ENCODE results near the gene OR5K2. TPM values are rescaled to one million over a fixed set of nuclear protein-coding genes. Genes with fewer than 3 reads are reported as not detected.

Gene OR5K2
- total RNA-seq, 1 experiment from 2014 or later, result not detected

DNA sequence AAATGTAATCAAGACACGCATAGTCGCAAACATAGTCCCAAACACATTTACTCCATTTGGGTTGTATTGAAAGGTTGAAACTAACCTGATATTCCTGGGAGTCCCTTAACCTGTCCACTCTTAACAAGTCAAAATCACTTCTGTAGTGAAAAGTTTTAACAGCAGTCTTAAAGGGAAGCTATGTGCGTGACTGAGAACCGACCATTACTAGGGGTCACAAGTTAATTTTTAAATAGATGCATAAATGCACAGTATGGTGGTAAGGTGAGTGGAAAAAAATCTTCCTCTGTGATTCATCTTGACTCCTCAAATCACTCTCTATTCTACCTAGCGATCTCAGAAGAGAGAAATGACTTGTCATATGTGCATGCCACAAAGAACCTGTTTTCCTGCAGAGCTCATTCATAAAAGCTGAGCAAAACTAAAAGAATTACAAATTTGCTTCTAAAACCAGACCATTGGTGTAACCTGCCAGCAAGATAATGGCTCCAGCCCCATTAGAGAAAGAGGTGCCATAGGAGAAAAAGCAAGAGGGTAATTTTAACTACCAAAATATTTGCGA lies 39.1 kb downstream of the OR5K2 start:
- DNase-seq, result no peak
- no peaks in the 10 kb centered on the region for H3K27me3 ChIP-seq
- H3K9me3 ChIP-seq, result no peaks in the 10 kb centered on the region
- no peak overlapping the region for H3K4me3 ChIP-seq
- H3K36me3 ChIP-seq, result no peaks in the 10 kb centered on the region

DNA sequence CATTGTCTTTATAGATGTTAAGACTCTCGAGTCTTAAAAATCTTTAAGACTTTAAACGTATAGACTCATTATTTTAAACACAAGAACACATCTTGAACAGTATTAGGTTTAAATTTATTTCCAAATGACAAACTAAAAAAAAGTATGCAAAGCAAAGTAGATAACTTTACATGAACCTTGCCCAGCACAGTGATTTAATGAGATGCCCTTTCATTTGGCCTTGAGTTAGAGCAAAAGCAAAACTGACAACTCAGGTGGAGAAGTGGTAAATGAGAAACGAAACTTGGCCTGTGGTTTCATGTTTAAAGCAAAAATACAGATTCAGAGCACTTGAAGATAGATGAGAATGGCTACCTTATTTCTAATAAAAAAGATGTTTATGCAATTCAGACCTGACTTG lies 42.9 kb downstream of the OR5K2 start:
- DNase-seq, result no peak
- H3K27me3 ChIP-seq, result no peaks in the 10 kb centered on the region
- H3K4me3 ChIP-seq, result no peak overlapping the region
- H3K9me3 ChIP-seq, result no peaks in the 10 kb centered on the region
- H3K36me3 ChIP-seq, result no peaks in the 10 kb centered on the region

DNA sequence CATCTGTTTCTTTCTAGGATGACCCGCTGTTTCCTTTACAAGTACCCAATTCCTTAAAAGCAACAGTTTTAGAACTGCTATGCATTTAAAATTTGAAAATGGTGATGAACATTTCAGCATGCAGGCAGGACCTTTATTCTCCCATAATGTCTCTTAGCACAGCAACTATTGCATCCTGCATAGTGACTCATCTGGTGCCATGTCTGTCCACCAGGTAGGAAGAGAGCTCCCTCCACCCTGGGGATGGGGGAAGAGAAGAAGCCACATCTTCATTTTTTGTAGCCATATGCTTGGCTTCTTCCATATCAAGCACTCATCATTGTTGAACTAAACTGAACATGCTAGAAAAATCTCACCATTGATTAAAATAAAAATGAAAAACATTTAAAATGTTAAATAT lies 44.2 kb downstream of the OR5K2 start:
- Histone ChIP-seq H3K36me3 (no peaks in the 10 kb centered on the region), H3K4me3 (no peak overlapping the region), H3K9me3 (no peaks in the 10 kb centered on the region), H3K27me3 (no peaks in the 10 kb centered on the region)
- DNase-seq, result no peak

DNA sequence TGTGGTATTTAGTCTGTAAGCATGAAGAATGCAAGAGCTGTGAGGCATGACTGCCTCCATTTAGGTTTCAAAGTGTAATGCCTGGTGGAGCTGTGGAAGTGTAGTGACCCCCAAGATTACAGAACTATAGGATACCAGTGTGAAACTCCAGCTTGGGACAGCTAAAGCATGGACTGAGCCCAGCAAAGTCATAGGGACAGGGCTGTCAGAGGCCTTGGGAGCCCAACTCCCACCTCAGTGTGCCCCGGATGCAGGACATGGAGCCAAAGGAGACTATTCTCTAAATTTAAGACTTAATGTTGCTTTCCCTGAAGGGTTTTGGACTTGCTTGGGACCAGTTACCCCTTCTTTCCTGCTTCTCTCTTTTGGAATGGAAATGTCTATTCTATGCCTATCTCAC lies 45.1 kb downstream of the OR5K2 start:
- H3K4me3 ChIP-seq, result no peak overlapping the region
- DNase-seq, result no peak
- H3K27me3 ChIP-seq, result no peaks in the 10 kb centered on the region
- H3K36me3 ChIP-seq, result no peaks in the 10 kb centered on the region
- H3K9me3 ChIP-seq, result no peaks in the 10 kb centered on the region

DNA sequence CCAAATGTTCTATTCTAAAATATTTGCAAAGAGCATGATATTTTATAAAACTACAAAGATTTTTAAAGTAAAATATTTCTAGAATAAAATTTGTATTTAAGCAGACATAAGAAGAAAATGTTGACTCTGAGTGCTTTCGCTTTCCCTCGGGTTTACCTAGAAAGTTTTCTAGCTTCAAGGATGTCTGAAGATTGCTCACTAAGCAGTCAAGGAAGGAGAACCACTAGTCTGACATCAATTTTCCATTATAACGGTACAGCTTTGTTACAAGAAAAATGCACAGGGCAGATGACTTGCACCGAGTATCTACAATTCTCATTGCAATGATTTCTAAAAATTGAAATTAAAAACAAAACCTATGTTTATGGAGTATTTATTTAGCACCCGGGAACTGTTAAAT lies 48.5 kb downstream of the OR5K2 start:
- Histone ChIP-seq H3K27me3 (no peaks in the 10 kb centered on the region), H3K9me3 (no peaks in the 10 kb centered on the region), H3K4me3 (no peak overlapping the region), H3K36me3 (no peaks in the 10 kb centered on the region)
- no peak for DNase-seq

Other genes starting within 250 kb of the OR5K2 start
- gene OR5H6, start 233.4 kb upstream of the OR5K2 start, total RNA-seq (2014; rRNA removed; shearing (Covaris generic); ENCODE audit: low replicate concordance), result not detected in 2 replicates
- not detected in 2 replicates for gene OR5H2, start 215.2 kb upstream of the OR5K2 start, total RNA-seq (2014; rRNA removed; shearing (Covaris generic); ENCODE audit: low replicate concordance)
- not detected in 2 replicates for gene OR5K4, start 143.8 kb upstream of the OR5K2 start, total RNA-seq (2014; rRNA removed; shearing (Covaris generic); ENCODE audit: low replicate concordance)
- not detected in 2 replicates for gene OR5K3, start 107.0 kb upstream of the OR5K2 start, total RNA-seq (2014; rRNA removed; shearing (Covaris generic); ENCODE audit: low replicate concordance)
- not detected in 2 replicates for gene OR5K1, start 34.5 kb upstream of the OR5K2 start, total RNA-seq (2014; rRNA removed; shearing (Covaris generic); ENCODE audit: low replicate concordance)
- 53.0 and 105 TPM in 2 replicates for gene CLDND1, start 25.2 kb downstream of the OR5K2 start, total RNA-seq (2014; rRNA removed; shearing (Covaris generic); ENCODE audit: low replicate concordance)
- gene GPR15, start 34.3 kb downstream of the OR5K2 start, total RNA-seq (2014; rRNA removed; shearing (Covaris generic); ENCODE audit: low replicate concordance), result not detected in 2 replicates
- gene CPOX, start 95.9 kb downstream of the OR5K2 start, total RNA-seq (2014; rRNA removed; shearing (Covaris generic); ENCODE audit: low replicate concordance), result 43.7 and 45.1 TPM in 2 replicates